B cell (primary cell): Measurements from ENCODE around the gene CHAF1A. TPM values are rescaled to one million over a fixed set of nuclear protein-coding genes. Genes with fewer than 3 reads are reported as not detected.

ENCODE experiments used
- ATAC-seq: fragments of 200-7000 bp; cut with Tn5 transposase; one replicate; pipeline ENCODE4 v1.10.0; 2021; ENCODE audit warnings: low read depth, mild to moderate bottlenecking, moderate number of reproducible peaks, moderate library complexity
- CTCF ChIA-PET: fragments of 350-600 bp; sonication (Branson Sonifier 250); formaldehyde crosslinking; loops from one replicate; lab custom pipeline; 2021; ENCODE audit warnings: antibody characterized with exemption, inconsistent platforms; lab: Charles Lee
- POLR2A ChIA-PET: fragments of 350-600 bp; sonication (Branson Sonifier 250); formaldehyde crosslinking; loops from one replicate; lab custom pipeline; 2021; ENCODE audit warnings: antibody characterized with exemption; lab: Charles Lee
- DNase-seq: peaks from one replicate; pipeline ENCODE4 v3.0.0; 2013
- H2AFZ ChIP-seq: 2 replicates; pipeline ENCODE4 v1.6.1; 2012; ENCODE audit warnings: mild to moderate bottlenecking, low read depth, low read length; ENCODE audit not compliant: insufficient read depth, poor library complexity, severe bottlenecking
- H3K27ac ChIP-seq, 2 donors: 1 replicate in 1 of 2; 2 replicates in 1 of 2; pipeline ENCODE4 v1.5.1; 2012 to 2013; ENCODE audit warnings: low read length in 2 of 2, mild to moderate bottlenecking in 2 of 2, moderate library complexity in 1 of 2
- H3K27me3 ChIP-seq, 4 experiments: fragments of 200-600 bp in 1 of 4; sonication (generic) in 1 of 4; replicated peaks in 1 of 4; 1 replicate in 2 of 4; 2 replicates in 2 of 4; pipeline versions ENCODE4 v1.6.1 to v1.7.0; 2013 to 2016; ENCODE audit warnings: low read length in 3 of 4, mild to moderate bottlenecking in 2 of 4, mixed read lengths in 1 of 4, moderate library complexity in 1 of 4; ENCODE audit not compliant: insufficient read depth in 4 of 4, control insufficient read depth in 3 of 4; ENCODE audit errors: control extremely low read depth in 1 of 4
- H3K36me3 ChIP-seq, 2 experiments: replicated peaks in 1 of 2; 1 replicate in 1 of 2; 2 replicates in 1 of 2; pipeline versions ENCODE4 v1.6.1 to v1.7.1; 2013; ENCODE audit warnings: low read length in 1 of 2; ENCODE audit not compliant: insufficient read depth in 2 of 2, control insufficient read depth in 1 of 2; ENCODE audit errors: control extremely low read depth in 1 of 2, extremely low read depth in 1 of 2
- H3K4me1 ChIP-seq, 2 donors: fragments of 200-600 bp in 1 of 2; sonication (generic) in 1 of 2; 1 replicate in 1 of 2; 2 replicates in 1 of 2; pipeline versions ENCODE4 v1.5.1 to v1.6.1; 2013 to 2017; ENCODE audit warnings: low read length in 2 of 2; ENCODE audit not compliant: control insufficient read depth in 2 of 2, insufficient read depth in 2 of 2
- H3K4me2 ChIP-seq: replicated peaks from 2 replicates; pipeline ENCODE3; 2012; ENCODE audit warnings: mild to moderate bottlenecking, low read depth, low read length; ENCODE audit not compliant: poor library complexity, severe bottlenecking
- H3K4me3 ChIP-seq, 5 experiments: fragments of 200-600 bp in 1 of 5; sonication (generic) in 1 of 5; 1 replicate in 3 of 5; 2 replicates in 2 of 5; pipeline versions ENCODE4 v1.5.1 to v1.7.0; 2011 to 2016; ENCODE audit warnings: low read length in 4 of 5, mild to moderate bottlenecking in 4 of 5, low read depth in 2 of 5, control low read depth in 1 of 5, moderate library complexity in 1 of 5; ENCODE audit not compliant: insufficient read depth in 1 of 5; ENCODE audit errors: control extremely low read depth in 1 of 5, extremely low read depth in 1 of 5
- H3K79me2 ChIP-seq: fragments of 200-600 bp; sonication (generic); one replicate; pipeline ENCODE4 v1.6.0; 2016; ENCODE audit warnings: low read length; ENCODE audit not compliant: control insufficient read depth, insufficient read depth
- H3K9ac ChIP-seq: fragments of 200-600 bp; sonication (generic); 2 replicates; pipeline ENCODE4 v1.6.1; 2017; ENCODE audit warnings: mild to moderate bottlenecking, low read length, moderate library complexity
- H3K9me3 ChIP-seq, 3 donors: one replicate each; pipeline versions ENCODE4 v1.6.1 to v1.7.1; 2013; ENCODE audit warnings: low read length in 2 of 3; ENCODE audit not compliant: control insufficient read depth in 2 of 3, insufficient read depth in 1 of 3; ENCODE audit errors: control extremely low read depth in 1 of 3
- H4K20me1 ChIP-seq: 2 replicates; pipeline ENCODE4 v1.6.0; 2012; ENCODE audit warnings: mild to moderate bottlenecking, low read length; ENCODE audit not compliant: insufficient read depth, control insufficient read depth, poor library complexity, severe bottlenecking
- H3K27ac Mint-ChIP-seq: one replicate; pipeline ENCODE4 v1.8.0; 2021; ENCODE audit warnings: mixed read lengths
- H3K27me3 Mint-ChIP-seq: one replicate; pipeline ENCODE4 v1.8.0; 2021; ENCODE audit warnings: mixed read lengths
- H3K4me1 Mint-ChIP-seq: one replicate; pipeline ENCODE4 v1.8.0; 2021; ENCODE audit warnings: mixed read lengths
- H3K4me3 Mint-ChIP-seq: one replicate; pipeline ENCODE4 v1.8.0; 2021; ENCODE audit warnings: mixed read lengths
- H3K9me3 Mint-ChIP-seq: one replicate; pipeline ENCODE4 v1.8.0; 2022; ENCODE audit warnings: mixed read lengths; ENCODE audit not compliant: insufficient read depth
- EZH2 ChIP-seq: IDR thresholded peaks from 2 replicates; pipeline ENCODE4 v1.6.1; 2012; ENCODE audit warnings: borderline replicate concordance, low read depth, mild to moderate bottlenecking, moderate library complexity, low read length; ENCODE audit not compliant: insufficient read depth, poor library complexity, severe bottlenecking
- WGBS: methylation state at CpG from one replicate; pipeline ENCODE4 v1.1.5; 2013; ENCODE audit warnings: missing lambda C conversion rate; ENCODE audit not compliant: insufficient coverage; 5-methylcytosine and 5-hydroxymethylcytosine counted together
- intact Hi-C: fragments of 100-400 bp; cut with micrococcal nuclease; formaldehyde crosslinking; loops from one replicate; pipeline ENCODE4 v1.10.0; 2022
- polyA plus RNA-seq: library from polyadenylated mRNA; depleted of rRNA; stranded (reverse); fragments of >200 nt; gene quantifications from 2 replicates; pipeline ENCODE4 v1.2.3, GENCODE V29; 2012
- total RNA-seq, 2 donors: library from RNA; stranded (reverse); fragments of 120-200 nt in 1 of 2; gene quantifications; 1 replicate in 1 of 2; 2 replicates in 1 of 2; pipeline versions ENCODE4 v1.2.3 to v1.2.4, GENCODE V29; 2013 to 2022
- TF ChIP-seq, protein P1 (sequence below): fragments of 200-600 bp; IDR thresholded peaks from one replicate; pipeline ENCODE4 v1.8.0; 2022; ENCODE audit warnings: antibody characterized with exemption, mild to moderate bottlenecking

Gene CHAF1A
- total and polyA plus RNA-seq, 2 donors (not counting 1 experiment from before 2014, with no cell fraction given), result 15.1 to 19.7 TPM

DNA sequence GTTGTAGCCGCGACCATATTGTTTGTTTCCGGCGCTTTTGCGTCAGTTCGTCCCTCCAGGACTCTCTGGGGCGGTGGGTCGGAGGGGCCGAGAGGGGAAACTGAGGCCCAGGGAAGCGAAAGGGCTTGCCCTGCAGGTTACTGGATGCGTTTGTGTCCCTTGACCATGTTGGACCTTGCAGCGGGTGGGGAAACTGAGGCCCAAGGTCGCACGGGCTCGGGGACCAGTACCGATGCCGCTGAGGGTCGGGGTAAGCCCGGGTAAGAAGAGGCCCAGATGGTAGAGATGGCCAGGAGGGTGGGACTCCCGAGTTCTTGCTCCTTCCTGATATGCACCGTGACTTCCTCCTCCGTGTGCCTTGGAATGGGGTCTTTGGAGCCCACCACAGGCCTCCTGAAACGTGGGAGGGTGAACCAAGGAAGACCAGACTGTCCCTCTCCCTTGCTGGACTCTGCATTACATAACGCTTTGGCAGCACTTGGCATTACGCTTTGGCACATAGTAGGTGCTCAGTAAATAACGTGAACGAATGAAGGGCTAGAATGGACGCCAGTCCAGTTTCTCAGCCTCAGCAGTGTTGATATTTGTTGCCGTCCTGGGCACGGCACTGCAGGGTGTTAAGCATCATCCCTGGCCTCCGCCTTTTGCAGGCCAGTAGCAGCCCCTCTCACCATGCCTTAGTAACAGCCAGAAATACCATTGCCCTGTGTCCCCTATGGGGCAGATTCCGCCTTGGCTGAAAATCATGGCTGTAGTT, 743 bp downstream of the CHAF1A start:
- peak overlapping the region; percentile 85 for H3K9ac ChIP-seq
- H3K36me3 ChIP-seq, result no peaks in the 10 kb centered on the region
- intact Hi-C loops, result loop anchor here (5.0 kb wide), 1 partner anchor 641 kb away; the partner anchor contains the start of genes APBA3 and MRPL54

More for the DNA sequence above, 743 bp downstream of the CHAF1A start:
- ChIA-PET POLR2A (interaction anchor here (1.0 kb wide), 1 partner anchor 34 kb away, joined by 3 read pairs; no protein-coding TSS in a partner anchor), CTCF (interaction anchor here (0.9 to 1.3 kb wide), 3 partner anchors 23 to 68 kb away, joined by 3 to 5 read pairs (median 4); no protein-coding TSS in a partner anchor)
- Histone ChIP-seq H3K27me3 (no peaks in the 10 kb centered on the region), H3K27ac (peak overlapping the region; percentile 34 to 97), H3K9me3 (no peaks in the 10 kb centered on the region), H3K4me1 (peaks cover 29 to 40% of the 10 kb centered on the region in 2 donors), H4K20me1 (peaks cover 15% of the 10 kb centered on the region), H2AFZ (peak overlapping the region; percentile 86), H3K4me3 (peak overlapping the region in 4 of 5 experiments; percentile 63 to 81 (median 70)), H3K4me2 (peak overlapping the region; percentile 99), H3K79me2 (peaks cover 47% of the 10 kb centered on the region)
- WGBS, result 14% methylated on average over 32 of the region's 32 CpGs
- no peaks in the 10 kb centered on the region for H3K27me3 Mint-ChIP-seq
- H3K9me3 Mint-ChIP-seq, result no peaks in the 10 kb centered on the region
- H3K4me3 Mint-ChIP-seq, result peak overlapping the region; percentile 88
- TF ChIP-seq, protein P1, sequence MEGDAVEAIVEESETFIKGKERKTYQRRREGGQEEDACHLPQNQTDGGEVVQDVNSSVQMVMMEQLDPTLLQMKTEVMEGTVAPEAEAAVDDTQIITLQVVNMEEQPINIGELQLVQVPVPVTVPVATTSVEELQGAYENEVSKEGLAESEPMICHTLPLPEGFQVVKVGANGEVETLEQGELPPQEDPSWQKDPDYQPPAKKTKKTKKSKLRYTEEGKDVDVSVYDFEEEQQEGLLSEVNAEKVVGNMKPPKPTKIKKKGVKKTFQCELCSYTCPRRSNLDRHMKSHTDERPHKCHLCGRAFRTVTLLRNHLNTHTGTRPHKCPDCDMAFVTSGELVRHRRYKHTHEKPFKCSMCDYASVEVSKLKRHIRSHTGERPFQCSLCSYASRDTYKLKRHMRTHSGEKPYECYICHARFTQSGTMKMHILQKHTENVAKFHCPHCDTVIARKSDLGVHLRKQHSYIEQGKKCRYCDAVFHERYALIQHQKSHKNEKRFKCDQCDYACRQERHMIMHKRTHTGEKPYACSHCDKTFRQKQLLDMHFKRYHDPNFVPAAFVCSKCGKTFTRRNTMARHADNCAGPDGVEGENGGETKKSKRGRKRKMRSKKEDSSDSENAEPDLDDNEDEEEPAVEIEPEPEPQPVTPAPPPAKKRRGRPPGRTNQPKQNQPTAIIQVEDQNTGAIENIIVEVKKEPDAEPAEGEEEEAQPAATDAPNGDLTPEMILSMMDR, result no peak
- no peak for TF ChIP-seq EZH2
- DNase-seq (peak; percentile 27), ATAC-seq (no peak)
- peaks cover 40% of the 10 kb centered on the region for H3K4me1 Mint-ChIP-seq
- peak overlapping the region; percentile 77 for H3K27ac Mint-ChIP-seq
